IPS-18a (cell line): Measurements from ENCODE around the gene THAP12.

Experiments used
- H3K27ac ChIP-seq: one replicate; pipeline ENCODE4 v1.5.1; 2013; ENCODE audit warnings: low read length
- H3K27me3 ChIP-seq: one replicate; pipeline ENCODE4 v1.6.1; 2013; ENCODE audit warnings: mild to moderate bottlenecking, low read length; ENCODE audit not compliant: control insufficient read depth, insufficient read depth
- H3K36me3 ChIP-seq: one replicate; pipeline ENCODE4 v1.6.1; 2013; ENCODE audit warnings: low read depth, low read length; ENCODE audit not compliant: control insufficient read depth
- H3K4me1 ChIP-seq: one replicate; pipeline ENCODE4 v1.6.1; 2013; ENCODE audit warnings: low read depth, low read length; ENCODE audit not compliant: control insufficient read depth
- H3K4me3 ChIP-seq: one replicate; pipeline ENCODE4 v1.5.1; 2013; ENCODE audit warnings: low read length
- H3K9ac ChIP-seq: one replicate; pipeline ENCODE4 v1.6.1; 2013; ENCODE audit warnings: mild to moderate bottlenecking, low read length, moderate library complexity
- H3K9me3 ChIP-seq: one replicate; pipeline ENCODE4 v1.6.1; 2013; ENCODE audit warnings: low read depth, low read length; ENCODE audit not compliant: control insufficient read depth

Gene THAP12

GRCh38 chr11:76376746-76377558 lies 4.0 kb downstream of the THAP12 start:
- H3K9ac ChIP-seq = no peak overlapping the region
- H3K4me1 ChIP-seq = peaks cover 4% of the 10 kb centered on the region
- H3K9me3 ChIP-seq = no peaks in the 10 kb centered on the region
- H3K36me3 ChIP-seq = no peaks in the 10 kb centered on the region
- no peaks in the 10 kb centered on the region for H3K27me3 ChIP-seq
- H3K27ac ChIP-seq = no peak overlapping the region
- H3K4me3 ChIP-seq = no peak overlapping the region

- H3K9me3 ChIP-seq = no peaks in the 10 kb centered on the region
- no peak overlapping the region for H3K27ac ChIP-seq
- H3K4me1 ChIP-seq = no peaks in the 10 kb centered on the region
- H3K4me3 ChIP-seq = no peak overlapping the region
- no peak overlapping the region for H3K9ac ChIP-seq
- H3K27me3 ChIP-seq = no peaks in the 10 kb centered on the region
- no peaks in the 10 kb centered on the region for H3K36me3 ChIP-seq
Observed at GRCh38 chr11:76371170-76371569, 9.8 kb downstream of the THAP12 start.

DNA sequence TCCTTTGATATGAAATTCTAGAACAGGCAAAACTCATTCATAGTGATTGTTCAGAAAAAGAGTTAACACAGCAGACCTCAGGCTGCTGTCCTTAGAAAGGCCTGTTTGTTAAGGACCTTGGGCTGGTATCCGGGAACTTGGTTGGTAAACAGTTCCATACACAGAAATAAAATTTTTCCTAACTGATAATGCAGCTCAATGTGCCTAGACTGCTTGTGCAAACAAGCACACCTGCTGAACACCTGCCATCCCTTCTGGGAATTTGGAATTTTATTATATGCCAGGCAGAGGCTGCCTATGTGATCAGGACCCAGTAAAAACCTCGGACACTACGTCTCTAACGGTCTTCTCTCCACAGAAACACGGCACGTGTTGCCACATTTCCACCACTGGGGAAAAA lies 11.5 kb downstream of the THAP12 start:
- Histone ChIP-seq H3K4me3 (no peak overlapping the region), H3K36me3 (no peaks in the 10 kb centered on the region), H3K4me1 (no peaks in the 10 kb centered on the region), H3K27ac (no peak overlapping the region), H3K9me3 (no peaks in the 10 kb centered on the region), H3K9ac (no peak overlapping the region), H3K27me3 (no peaks in the 10 kb centered on the region)

- no peak overlapping the region for H3K9ac ChIP-seq
- H3K27ac ChIP-seq = no peak overlapping the region
- H3K4me3 ChIP-seq = no peak overlapping the region
- H3K4me1 ChIP-seq = no peaks in the 10 kb centered on the region
- no peaks in the 10 kb centered on the region for H3K9me3 ChIP-seq
- no peaks in the 10 kb centered on the region for H3K27me3 ChIP-seq
- no peaks in the 10 kb centered on the region for H3K36me3 ChIP-seq
Observed at GRCh38 chr11:76368490-76368889, 12.4 kb downstream of the THAP12 start.

DNA sequence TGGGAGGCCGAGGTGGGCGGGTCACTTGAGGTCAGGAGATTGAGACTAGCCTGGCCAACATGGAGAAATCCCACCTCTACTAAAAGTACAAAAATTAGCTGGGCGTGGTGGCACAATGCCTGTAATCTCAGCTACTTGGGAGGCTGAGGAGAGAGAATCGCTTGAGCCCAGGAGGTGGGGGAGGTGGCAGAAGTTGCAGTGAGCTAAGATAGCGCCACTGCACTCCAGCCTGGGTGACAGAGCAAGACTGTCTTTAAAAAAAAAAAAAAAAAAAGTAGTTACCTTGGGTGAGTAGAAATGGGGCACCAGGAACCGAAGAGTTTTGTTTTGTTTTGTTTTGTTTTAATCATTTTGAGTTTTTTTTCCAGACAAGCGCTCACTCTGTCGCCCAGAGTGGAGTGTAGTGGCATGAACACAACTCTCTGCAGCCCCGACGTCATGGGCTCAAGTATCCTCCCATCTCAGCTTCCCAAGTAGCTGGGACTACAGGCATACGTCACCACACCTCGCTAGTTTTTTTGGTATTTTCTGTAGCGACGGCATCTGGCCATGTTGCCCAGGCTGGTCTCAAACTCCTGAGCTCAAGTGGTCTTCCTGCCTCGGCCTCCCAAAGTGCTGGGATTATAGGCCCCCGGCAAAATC lies 15.8 kb downstream of the THAP12 start:
- Histone ChIP-seq H3K4me3 (no peak overlapping the region), H3K27ac (no peak overlapping the region), H3K4me1 (no peaks in the 10 kb centered on the region), H3K36me3 (no peaks in the 10 kb centered on the region), H3K27me3 (no peaks in the 10 kb centered on the region), H3K9me3 (no peaks in the 10 kb centered on the region), H3K9ac (no peak overlapping the region)

GRCh38 chr11:76362716-76363115 lies 18.2 kb downstream of the THAP12 start:
- no peak overlapping the region for H3K27ac ChIP-seq
- no peak overlapping the region for H3K9ac ChIP-seq
- no peak overlapping the region for H3K4me3 ChIP-seq
- no peaks in the 10 kb centered on the region for H3K9me3 ChIP-seq
- no peaks in the 10 kb centered on the region for H3K36me3 ChIP-seq
- H3K4me1 ChIP-seq = no peaks in the 10 kb centered on the region
- no peaks in the 10 kb centered on the region for H3K27me3 ChIP-seq

- Histone ChIP-seq H3K36me3 (no peaks in the 10 kb centered on the region), H3K4me1 (no peaks in the 10 kb centered on the region), H3K4me3 (no peak overlapping the region), H3K27ac (no peak overlapping the region), H3K27me3 (no peaks in the 10 kb centered on the region), H3K9ac (no peak overlapping the region), H3K9me3 (no peaks in the 10 kb centered on the region)
Observed at GRCh38 chr11:76361776-76362175, 19.2 kb downstream of the THAP12 start.

DNA sequence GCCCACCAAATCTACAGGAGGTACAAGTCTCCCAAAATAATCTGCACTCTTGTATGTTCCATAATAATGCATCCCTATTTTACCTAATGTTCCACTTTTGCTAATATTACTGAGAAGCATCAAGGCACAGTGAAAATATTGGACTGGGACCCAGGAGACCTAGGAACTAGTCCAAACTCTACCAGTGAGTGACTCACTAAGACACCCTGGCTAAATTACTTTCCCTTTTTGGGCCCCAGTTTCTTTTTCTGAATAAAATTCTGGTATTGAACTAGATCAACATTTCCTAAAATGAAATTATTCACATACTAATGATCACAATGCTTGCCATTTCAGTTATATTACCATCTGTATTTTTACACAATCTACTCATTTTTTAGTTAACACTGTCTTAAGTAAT lies 19.6 kb downstream of the THAP12 start:
- Histone ChIP-seq H3K4me1 (no peaks in the 10 kb centered on the region), H3K9me3 (no peaks in the 10 kb centered on the region), H3K27ac (no peak overlapping the region), H3K4me3 (no peak overlapping the region), H3K27me3 (no peaks in the 10 kb centered on the region), H3K36me3 (no peaks in the 10 kb centered on the region), H3K9ac (no peak overlapping the region)

DNA sequence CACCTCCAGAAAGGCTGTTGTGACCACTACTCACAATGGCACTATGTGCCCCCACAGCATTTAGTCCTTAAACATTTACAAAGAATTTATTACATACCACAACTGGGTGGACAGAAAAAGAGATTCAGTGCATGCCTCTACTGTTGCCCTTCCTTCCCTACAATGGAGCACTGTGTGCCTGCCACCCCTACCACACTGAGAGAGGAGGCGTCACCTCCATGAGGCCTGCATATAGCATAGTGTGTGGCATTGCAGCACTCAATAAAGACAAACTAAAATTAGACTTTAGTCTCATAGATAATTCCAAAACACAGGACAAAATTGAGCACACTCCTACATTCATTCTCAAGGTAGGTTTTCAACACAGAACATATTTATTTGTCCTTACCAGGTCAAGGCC lies 25.8 kb downstream of the THAP12 start:
- H3K27ac ChIP-seq = no peak overlapping the region
- no peaks in the 10 kb centered on the region for H3K9me3 ChIP-seq
- no peak overlapping the region for H3K4me3 ChIP-seq
- H3K4me1 ChIP-seq = no peaks in the 10 kb centered on the region
- peaks cover 18% of the 10 kb centered on the region for H3K36me3 ChIP-seq
- no peaks in the 10 kb centered on the region for H3K27me3 ChIP-seq
- no peak overlapping the region for H3K9ac ChIP-seq

GRCh38 chr11:76348348-76348747 lies 32.6 kb downstream of the THAP12 start:
- no peaks in the 10 kb centered on the region for H3K4me1 ChIP-seq
- H3K9ac ChIP-seq = no peak overlapping the region
- peaks cover 9% of the 10 kb centered on the region for H3K36me3 ChIP-seq
- H3K9me3 ChIP-seq = no peaks in the 10 kb centered on the region
- no peaks in the 10 kb centered on the region for H3K27me3 ChIP-seq
- H3K27ac ChIP-seq = no peak overlapping the region
- no peak overlapping the region for H3K4me3 ChIP-seq

DNA sequence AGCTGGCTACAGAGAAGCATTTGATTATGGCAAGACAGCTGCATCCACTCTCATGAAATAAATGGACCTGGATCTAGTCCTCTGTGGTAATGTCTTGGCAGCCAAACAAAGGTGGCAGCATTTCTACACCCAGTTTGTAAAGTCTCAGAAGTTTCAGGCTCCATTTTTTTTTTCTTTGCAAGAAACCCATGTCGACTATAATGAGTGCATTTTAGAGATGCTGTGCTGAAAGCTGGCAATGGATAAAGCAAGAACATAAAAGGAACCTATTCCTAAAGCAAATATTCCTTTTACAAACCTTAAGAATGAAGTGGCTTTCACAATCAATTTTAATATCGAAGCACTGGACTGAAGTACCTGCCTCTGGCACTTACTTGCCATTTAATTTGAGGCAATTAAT lies 33.5 kb downstream of the THAP12 start:
- no peaks in the 10 kb centered on the region for H3K27me3 ChIP-seq
- no peaks in the 10 kb centered on the region for H3K9me3 ChIP-seq
- H3K27ac ChIP-seq = no peak overlapping the region

GRCh38 chr11:76339221-76339620 lies 41.7 kb downstream of the THAP12 start:
- no peak overlapping the region for H3K27ac ChIP-seq

More for the DNA sequence above, 33.5 kb downstream of the THAP12 start:
- Histone ChIP-seq H3K4me1 (no peaks in the 10 kb centered on the region), H3K4me3 (no peak overlapping the region), H3K36me3 (peaks cover 3% of the 10 kb centered on the region), H3K9ac (no peak overlapping the region)

More at GRCh38 chr11:76339221-76339620, 41.7 kb downstream of the THAP12 start:
- H3K4me1 ChIP-seq = no peaks in the 10 kb centered on the region
- peaks cover 13% of the 10 kb centered on the region for H3K9me3 ChIP-seq
- no peak overlapping the region for H3K9ac ChIP-seq
- no peaks in the 10 kb centered on the region for H3K27me3 ChIP-seq
- H3K36me3 ChIP-seq = no peaks in the 10 kb centered on the region
- H3K4me3 ChIP-seq = no peak overlapping the region
